ENCODE results near the gene KNOP1.

Gene KNOP1

DNA sequence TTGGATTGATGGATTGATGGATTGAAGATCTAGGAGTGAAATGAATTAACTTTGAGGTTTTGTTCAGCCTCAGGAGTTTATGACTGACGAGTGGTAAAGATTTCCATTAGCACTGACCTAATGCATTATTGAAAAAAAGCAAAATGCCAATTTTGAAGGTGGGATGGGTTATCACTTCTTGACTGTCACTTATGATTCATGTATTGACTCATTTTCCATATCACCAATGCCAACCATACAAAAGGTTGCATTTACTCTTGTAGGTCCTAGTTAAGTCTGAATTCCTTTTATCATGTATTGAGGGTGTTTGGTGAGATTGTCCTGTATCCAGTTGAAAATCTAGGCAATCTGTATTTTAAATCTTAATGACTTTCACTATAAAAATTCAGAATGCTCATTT is 57.6 kb downstream of the KNOP1 start:
- in situ Hi-C loops (cut with HindIII; ENCODE audit: low pct_ligation_motif_present, low sequenced_read_pairs), result no loop called here
- Histone ChIP-seq H3K27me3 (replicated peaks) (no peaks in the 10 kb centered on the region), H3K27ac (no peak overlapping the region), H3K36me3 (replicated peaks) (peaks cover 2% of the 10 kb centered on the region), H3K4me3 (ENCODE audit: low read depth, low read length) (no peak overlapping the region)
- no peak for DNase-seq
- TF ChIP-seq, protein P1, sequence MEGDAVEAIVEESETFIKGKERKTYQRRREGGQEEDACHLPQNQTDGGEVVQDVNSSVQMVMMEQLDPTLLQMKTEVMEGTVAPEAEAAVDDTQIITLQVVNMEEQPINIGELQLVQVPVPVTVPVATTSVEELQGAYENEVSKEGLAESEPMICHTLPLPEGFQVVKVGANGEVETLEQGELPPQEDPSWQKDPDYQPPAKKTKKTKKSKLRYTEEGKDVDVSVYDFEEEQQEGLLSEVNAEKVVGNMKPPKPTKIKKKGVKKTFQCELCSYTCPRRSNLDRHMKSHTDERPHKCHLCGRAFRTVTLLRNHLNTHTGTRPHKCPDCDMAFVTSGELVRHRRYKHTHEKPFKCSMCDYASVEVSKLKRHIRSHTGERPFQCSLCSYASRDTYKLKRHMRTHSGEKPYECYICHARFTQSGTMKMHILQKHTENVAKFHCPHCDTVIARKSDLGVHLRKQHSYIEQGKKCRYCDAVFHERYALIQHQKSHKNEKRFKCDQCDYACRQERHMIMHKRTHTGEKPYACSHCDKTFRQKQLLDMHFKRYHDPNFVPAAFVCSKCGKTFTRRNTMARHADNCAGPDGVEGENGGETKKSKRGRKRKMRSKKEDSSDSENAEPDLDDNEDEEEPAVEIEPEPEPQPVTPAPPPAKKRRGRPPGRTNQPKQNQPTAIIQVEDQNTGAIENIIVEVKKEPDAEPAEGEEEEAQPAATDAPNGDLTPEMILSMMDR (IDR thresholded peaks at IDR 0.05; ENCODE audit: low read depth, low read length, missing control alignments), result no peak

DNA sequence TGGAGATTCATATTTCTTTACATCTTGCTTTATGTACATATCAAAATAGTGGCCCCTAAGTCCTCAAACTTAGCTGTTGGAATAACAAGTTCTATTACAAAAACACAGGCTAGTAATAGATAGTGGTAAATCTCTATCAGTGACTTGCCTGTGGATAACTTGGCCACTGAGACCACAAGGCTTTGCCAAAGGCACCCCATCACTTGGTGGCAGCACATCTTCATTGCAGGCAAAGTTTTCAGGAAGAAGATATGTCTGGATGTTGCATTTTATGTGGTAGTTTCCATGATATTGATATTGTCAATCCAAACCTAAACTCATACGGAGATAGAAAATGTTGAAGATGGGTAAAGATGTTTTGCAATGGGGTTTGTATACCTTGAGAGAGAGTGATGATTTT is 58.5 kb downstream of the KNOP1 start:
- Histone ChIP-seq H3K27me3 (replicated peaks) (no peaks in the 10 kb centered on the region), H3K36me3 (replicated peaks) (peaks cover 2% of the 10 kb centered on the region), H3K27ac (no peak overlapping the region), H3K4me3 (ENCODE audit: low read depth, low read length) (no peak overlapping the region)
- TF ChIP-seq, protein P1 (IDR thresholded peaks at IDR 0.05; ENCODE audit: low read depth, low read length, missing control alignments), result no peak
- in situ Hi-C loops (cut with HindIII; ENCODE audit: low pct_ligation_motif_present, low sequenced_read_pairs), result no loop called here
- DNase-seq, result no peak

DNA sequence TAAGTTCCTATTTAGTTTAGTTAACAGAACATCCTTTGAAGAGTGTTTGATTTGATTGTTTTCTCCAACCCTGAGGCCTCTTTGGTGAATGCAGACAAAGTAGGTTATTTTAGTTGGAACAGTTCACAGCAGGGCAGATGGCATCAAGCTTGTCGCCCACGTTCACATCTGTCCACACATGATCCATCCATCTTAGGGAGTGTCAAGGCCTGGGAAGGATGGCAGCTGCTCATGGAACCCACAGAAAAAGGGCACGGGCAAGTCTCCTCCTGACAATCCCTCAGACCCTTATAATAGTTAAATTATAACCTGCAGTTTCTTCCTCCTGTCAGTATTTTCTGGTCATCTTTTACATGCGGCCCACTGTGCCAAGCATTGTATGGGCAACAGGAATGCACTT is 60.2 kb downstream of the KNOP1 start:
- in situ Hi-C loops (cut with HindIII; ENCODE audit: low pct_ligation_motif_present, low sequenced_read_pairs), result no loop called here
- Histone ChIP-seq H3K36me3 (replicated peaks) (peaks cover 15% of the 10 kb centered on the region), H3K27ac (no peak overlapping the region), H3K4me3 (ENCODE audit: low read depth, low read length) (no peak overlapping the region), H3K27me3 (replicated peaks) (no peaks in the 10 kb centered on the region)
- TF ChIP-seq, protein P1 (IDR thresholded peaks at IDR 0.05; ENCODE audit: low read depth, low read length, missing control alignments), result no peak
- no peak for DNase-seq

DNA sequence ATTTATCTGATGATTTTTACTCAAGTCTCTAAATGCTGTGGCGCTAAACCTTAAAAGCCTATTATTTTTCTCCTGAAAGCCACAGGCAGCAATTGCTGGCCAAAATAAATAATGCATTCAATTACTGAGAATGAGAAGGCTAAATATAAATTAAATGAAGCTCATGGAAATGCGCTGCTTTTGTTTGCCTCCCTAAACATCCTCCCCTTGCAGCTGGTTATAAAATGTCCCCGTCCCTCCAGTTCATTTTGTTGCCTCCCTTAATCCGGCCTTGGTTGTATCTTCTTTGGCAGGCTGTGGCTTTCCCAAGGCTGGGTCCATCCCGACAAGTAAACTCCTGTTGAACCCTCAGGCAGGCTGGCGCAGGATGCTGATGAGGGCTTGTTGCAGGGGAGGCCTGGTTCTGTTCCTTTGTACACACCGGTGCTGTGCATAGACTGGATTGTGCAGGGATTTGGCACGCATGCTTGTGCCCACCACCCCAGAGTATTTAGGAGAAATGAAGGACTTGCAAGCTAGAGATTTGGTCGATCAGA is 62.7 kb downstream of the KNOP1 start:
- TF ChIP-seq, protein P1 (IDR thresholded peaks at IDR 0.05; ENCODE audit: low read depth, low read length, missing control alignments), result no peak
- no peaks in the 10 kb centered on the region for H3K27me3 ChIP-seq (replicated peaks)
- no peak overlapping the region for H3K4me3 ChIP-seq (ENCODE audit: low read depth, low read length)
- DNase-seq, result no peak
- H3K36me3 ChIP-seq (replicated peaks), result peaks cover 21% of the 10 kb centered on the region
- in situ Hi-C loops (cut with HindIII; ENCODE audit: low pct_ligation_motif_present, low sequenced_read_pairs), result no loop called here
- no peak overlapping the region for H3K27ac ChIP-seq

DNA sequence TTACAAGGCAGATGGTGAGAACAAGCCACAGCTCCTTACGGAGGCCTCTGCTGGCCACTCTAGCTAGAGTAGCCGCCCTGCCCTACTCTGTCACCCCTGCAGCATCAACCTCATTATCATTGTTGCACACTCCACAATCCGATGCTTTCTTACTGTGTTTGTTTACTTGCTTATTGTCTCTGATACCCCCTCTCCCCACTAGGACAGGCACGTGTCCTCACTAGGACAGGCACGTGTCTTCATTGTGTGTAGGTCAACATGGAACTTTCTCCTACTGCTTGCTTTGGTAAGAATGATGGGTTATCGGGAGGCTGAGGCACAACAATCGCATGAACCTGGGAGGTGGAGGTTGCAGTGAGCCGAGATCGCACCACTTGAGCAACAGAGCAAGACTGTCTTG is 63.9 kb downstream of the KNOP1 start:
- in situ Hi-C loops (cut with HindIII; ENCODE audit: low pct_ligation_motif_present, low sequenced_read_pairs), result no loop called here

More for the DNA sequence above, 63.9 kb downstream of the KNOP1 start:
- DNase-seq, result no peak
- Histone ChIP-seq H3K4me3 (ENCODE audit: low read depth, low read length) (no peak overlapping the region), H3K27ac (no peak overlapping the region), H3K27me3 (replicated peaks) (no peaks in the 10 kb centered on the region), H3K36me3 (replicated peaks) (peaks cover 21% of the 10 kb centered on the region)
- TF ChIP-seq, protein P1 (IDR thresholded peaks at IDR 0.05; ENCODE audit: low read depth, low read length, missing control alignments), result no peak
